H1 (cell line): ENCODE results near the gene BUD13. TPM values are rescaled to one million over a fixed set of nuclear protein-coding genes. Genes with fewer than 3 reads are reported as not detected.
A peak's percentile ranks its signal among the peaks of the same experiment; 100 is the strongest.

ENCODE experiments used
- BACH1 ChIP-seq: IDR thresholded peaks from 2 replicates; pipeline ENCODE4 v1.6.1; 2012; ENCODE audit warnings: low read length, improper control_type of control experiment
- YY1 ChIP-seq: IDR thresholded peaks from 2 replicates; pipeline ENCODE4 v1.6.1; 2011; ENCODE audit warnings: low read depth, mild to moderate bottlenecking, low read length
- polyA plus RNA-seq, 7 experiments: library from polyadenylated mRNA; depleted of rRNA in 3 of 7; stranded (reverse) in 5 of 7; unstranded in 2 of 7; fragments of >200 nt in 5 of 7; fragments of 200-250 nt in 2 of 7; gene quantifications; 1 replicate in 5 of 7; 2 replicates in 1 of 7; 4 replicates in 1 of 7; pipeline versions ENCODE4 v1.2.1 to v1.2.3, GENCODE V29; 2011 to 2013; ENCODE audit warnings: missing spikeins in 2 of 7, mixed read lengths in 2 of 7
- total RNA-seq: library from RNA; stranded (reverse); fragmentation: NEBNext Ultra II Directional; extraction: Animal tissue kit (Norgen Biotek cat#: 25700); gene quantifications from 2 replicates; pipeline ENCODE4 v1.2.1, GENCODE V29; 2021

Gene BUD13
- total and polyA plus RNA-seq, 2 of the 8 experiments (the other 6 are each of a cell fraction or from before 2014, with no cell fraction given): 24.8 to 27.2 TPM

DNA sequence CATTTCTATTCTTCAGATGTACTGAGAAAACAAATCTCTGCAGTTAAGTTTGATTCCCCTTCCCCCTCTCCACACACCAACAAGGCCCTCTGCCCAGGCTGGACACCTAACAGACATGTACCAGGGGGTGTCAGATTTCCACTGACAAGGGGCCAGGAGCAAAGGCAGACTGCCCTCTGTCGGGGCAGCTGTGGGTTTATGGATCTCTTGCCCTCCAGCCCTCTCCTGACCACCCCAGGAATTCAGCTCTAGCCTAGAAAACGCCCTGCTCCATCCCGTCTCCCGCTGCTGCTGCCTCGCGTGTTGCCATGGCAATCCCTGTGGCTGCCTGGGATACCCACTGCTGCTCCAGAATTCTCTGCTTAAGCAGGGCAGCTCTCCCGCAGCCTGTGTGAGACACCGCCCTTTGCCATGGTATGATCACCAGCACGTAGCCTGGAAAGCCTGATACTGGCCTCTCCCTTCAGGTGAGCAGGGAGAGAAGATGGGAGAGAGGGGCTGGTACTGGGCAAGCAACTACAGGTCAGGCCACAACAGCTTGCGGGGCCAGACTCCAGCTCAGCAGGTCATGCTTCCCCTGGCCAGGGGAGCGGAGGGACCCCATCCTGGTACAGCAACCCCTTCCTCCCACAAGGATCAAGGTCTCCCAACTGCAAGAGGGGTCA, 41.6 kb downstream of the BUD13 start (continued):
- TF ChIP-seq YY1: 0 out of 2 replicates have a peak, but pooled peaks have one; percentile 39
- no peak for TF ChIP-seq BACH1
